CD4-positive, alpha-beta T cell treated with Interleukin-4 for 1 hour (primary cell): Measurements from ENCODE around the gene LDLRAD4.

ENCODE experiments used
- DNase-seq, 2 donors: peaks; one replicate each; pipeline ENCODE4 v3.0.0-alpha.2; 2020 to 2022

LDLRAD4 gene

DNA sequence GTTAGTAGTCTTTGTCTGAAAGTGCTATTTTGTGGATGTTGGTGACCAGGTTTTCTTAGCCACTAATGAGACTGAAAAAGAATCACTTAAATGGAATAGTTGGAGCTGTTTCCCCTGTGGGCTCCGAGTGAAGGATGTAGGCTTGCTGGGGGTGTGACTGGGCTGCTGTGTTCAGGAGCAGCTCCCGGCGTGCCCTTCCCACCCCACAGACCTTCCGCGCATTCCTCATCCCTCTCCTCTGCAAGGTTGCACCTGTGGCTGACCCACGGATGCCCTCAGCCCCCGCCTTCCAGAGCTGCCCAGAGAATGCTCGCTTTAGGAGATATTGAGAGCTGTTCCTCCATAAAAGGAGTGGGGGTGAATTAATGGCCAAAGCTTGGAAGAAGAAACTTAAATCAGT is 174.3 kb downstream of the LDLRAD4 start:
- DNase-seq, result no peak

DNA sequence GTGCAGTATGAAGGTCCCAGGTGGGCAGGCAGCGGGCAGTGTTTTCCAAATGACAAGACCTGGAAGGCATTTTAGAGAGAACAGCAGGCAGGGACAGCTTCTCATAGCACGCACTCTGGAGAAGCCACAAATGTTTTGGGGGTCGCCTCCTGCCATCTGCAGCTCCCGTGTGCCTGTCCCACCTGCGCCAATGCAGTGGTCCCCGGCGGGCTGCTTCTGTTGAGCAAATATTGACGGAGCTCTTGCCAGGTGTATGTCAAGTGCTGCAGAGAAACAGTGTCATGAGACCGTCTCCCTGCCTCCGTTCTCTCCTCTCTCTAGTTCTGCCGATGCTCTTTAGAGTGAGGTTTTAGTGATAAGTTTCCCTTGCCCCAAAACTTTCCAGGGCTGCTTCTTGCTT is 174.8 kb downstream of the LDLRAD4 start:
- no peak for DNase-seq

DNA sequence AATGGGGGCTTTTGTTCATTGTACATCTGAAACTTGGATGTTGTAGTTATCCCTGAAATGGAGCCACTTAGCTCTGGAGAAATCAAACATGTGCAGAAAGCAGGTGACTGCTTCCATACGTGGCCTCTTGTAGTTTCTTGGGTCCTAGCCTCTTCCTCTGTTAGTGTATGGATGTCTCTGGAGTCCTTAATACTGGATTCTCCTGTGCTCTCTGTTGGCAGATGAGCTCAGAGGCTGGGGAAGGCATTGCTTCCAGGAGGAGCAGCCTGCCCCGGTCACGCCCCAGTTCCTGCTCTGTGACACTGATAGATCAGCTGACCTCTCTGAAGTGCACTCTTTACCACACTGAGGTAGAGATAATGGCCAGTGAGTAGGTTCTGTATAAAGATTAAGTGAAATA is 176.2 kb downstream of the LDLRAD4 start:
- no peak for DNase-seq

DNA sequence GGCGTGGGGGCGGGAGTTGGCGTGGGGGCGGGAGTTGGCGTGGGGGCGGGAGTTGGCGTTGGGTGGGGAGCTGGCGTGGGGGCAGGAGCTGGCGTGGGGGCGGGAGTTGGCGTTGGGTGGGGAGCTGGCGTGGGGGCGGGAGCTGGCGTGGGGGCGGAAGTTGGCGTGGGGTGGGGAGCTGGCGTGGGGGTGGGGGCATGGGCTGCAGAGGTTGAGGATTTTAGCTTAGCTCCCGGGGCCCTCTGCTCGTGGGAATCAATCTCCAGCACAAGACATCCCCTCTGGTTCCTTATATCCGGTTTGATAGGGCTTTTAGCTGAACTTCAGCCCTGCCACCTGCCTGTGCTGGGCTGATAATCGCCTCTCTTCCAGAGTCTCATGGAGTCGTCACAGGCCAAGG is 177.0 kb downstream of the LDLRAD4 start:
- no peak for DNase-seq

DNA sequence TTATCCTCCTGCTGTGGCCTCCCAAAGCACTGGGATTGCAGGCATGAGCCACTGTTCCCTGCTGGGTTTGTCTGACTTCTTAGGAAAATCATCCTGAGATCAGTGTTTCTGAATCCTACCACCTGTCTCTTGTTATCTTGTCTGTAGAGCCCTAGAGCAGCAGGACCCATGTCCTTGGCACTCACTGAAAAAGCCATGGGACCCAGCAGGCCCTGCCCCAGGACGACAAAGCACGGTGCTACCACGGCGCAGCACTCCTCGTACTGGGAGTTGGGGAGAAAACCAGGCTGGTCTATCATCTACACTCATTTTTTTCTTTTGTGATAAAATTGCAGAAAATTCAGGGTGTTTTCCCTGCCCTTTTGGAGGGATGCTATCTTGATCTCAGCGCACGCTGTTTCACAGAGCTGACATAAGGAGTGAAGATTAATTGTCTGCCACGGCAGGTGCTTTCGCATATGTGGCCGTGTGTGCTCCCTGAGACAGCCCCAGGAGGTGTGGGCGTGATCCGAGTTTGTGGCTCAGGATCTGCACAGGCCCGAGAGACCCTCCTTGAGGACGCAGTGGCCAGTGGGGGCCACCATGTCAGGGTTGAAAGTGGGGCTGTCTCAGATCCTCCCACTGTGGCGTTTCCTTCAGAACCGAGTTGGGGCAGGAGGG is 179.1 kb downstream of the LDLRAD4 start:
- no peak for DNase-seq

- no peak for DNase-seq
Observed at GRCh38 chr18:13398631-13399030, 180.1 kb downstream of the LDLRAD4 start.

GRCh38 chr18:13399511-13399910 is 181.0 kb downstream of the LDLRAD4 start:
- DNase-seq, result no peak

DNA sequence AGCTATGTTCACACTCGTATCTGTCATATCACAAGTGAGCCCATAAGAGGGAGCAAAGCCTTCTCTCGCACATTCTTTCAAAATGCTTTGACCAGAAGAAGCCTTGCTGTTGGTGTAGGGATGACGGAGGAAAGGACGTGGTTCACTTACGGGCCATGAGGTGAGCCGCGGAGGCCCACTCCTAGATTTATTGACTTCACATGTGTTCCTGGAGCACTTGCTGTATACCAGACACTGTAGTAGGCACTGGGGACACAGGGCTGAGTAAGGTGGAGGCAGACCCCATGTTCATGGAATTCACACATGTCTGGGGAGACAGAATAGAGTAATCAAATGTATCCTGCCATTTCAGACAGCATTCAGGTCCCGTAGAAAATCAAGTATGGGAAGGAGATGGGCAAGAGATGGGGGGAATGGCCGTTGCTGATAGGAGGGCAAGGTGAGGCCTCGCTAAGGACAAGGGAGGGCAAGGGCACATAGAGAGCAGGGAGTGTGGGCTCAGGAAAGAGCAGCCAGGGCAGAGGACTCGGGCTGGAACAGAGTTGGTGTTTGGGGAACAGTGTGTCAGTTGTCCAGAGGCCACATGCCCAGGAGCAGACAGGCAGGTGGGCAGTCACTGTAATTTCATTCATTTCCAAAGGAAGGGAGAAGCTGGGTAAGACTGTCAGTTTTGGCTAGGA is 182.2 kb downstream of the LDLRAD4 start:
- DNase-seq, result no peak

DNA sequence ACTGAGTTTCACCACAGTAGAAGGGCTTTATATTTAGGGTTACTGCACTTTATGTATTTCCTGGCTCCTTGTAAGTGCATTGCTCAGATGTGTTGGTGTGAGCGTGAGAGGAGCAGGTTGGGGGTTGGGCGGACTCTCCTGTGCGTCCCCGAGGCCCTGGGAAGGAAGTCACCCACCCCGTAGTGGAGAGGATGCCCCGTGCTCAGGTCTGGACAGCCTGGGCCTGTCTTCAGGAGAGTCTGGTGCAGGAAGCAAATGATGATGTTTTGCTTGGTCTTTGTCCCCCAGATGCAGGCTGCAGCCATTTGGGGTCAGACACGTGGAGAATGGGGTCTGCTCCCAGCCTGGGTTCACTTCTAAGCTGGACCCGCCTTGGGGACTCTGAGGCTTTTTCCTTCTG is 182.8 kb downstream of the LDLRAD4 start:
- no peak for DNase-seq

DNA sequence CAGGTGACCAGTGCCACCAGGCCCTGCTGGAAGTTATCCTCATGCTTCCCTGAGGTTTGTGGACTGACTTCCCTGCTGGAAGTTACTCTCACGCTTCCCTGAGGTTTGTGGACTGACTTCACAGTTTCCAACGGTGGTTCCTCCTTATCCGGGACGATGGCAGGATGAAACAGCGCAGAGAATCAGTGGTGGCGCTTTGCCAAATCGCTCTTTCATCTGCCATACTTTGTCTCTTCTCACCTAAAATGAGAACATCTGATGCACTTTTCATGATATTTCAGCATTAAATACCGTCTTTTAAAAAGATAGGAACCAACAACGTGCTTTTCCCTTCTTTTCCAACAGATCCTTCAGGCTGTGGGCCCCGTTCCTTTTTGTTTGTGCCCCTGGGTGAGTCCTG is 183.3 kb downstream of the LDLRAD4 start:
- DNase-seq, result no peak

DNA sequence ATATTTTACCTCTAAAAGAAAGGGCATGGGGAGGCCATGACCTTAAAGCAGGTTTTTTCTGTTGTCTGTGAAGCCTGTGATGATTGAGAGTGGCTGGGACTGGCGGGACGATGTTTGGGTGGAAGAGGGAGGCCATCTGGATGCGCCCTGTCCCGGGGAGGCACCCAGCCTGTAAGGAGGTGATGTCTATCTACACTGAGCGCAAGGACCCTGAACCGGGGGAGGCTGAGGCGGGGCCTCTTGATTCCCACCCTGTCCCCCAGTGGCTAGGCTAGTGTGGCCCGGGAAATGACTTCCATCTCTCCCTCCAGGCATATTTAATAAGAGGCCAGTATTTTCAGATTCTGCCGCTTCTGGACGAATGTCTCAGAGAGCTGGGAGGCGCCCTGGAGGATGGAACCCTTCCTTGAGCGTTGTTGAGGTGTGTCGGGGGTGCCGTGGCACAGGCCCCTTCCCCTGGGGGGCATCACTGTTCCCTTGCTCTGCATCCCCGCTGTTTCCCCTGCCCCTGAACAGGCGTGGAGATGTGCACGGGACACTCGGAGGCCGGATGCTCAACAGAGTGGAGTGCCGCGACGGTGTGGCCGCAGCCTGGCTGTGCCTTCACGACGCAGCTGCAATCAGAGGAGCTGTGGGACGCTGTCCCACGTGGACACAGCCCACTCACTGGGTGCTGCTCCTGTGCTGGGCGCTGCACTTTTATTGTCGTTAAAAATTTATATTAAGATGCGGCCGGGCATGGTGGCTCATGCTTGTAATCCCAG is 185.4 kb downstream of the LDLRAD4 start:
- no peak for DNase-seq

DNA sequence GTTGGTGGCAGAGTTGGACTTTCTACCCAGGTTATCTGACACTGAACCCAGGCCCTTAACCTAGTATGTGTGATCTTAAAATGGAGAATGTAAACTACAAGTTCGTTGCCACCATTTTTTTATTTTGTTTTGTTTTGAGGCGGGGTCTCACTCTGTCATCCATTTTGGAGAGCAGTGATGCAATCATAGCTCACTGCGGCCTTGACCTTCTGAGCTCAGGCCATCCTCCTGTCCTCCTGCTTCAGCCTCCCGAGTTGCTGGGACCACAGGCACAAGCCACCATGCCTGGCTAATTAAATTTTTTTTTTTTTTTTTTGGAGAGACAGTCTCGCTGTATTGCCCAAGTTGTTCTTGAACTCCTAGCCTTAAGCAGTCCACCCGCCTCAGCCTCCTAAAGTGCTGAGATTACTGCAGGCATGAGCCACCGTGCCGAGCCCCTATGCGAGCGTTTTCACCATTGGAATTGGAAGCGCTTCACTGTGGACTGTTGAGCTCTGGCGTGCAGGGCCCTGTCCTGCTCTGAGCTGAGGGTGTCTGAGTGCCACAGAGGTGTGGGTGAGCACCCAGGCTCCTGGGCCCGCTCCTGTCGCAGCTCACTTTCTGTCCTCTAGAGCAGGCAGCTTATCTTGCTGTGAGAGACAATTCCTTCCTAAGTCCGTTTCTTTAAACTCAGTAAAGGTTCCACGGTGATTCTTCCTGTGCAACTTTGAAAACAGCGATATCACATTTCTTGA is 186.9 kb downstream of the LDLRAD4 start:
- DNase-seq, result no peak

DNA sequence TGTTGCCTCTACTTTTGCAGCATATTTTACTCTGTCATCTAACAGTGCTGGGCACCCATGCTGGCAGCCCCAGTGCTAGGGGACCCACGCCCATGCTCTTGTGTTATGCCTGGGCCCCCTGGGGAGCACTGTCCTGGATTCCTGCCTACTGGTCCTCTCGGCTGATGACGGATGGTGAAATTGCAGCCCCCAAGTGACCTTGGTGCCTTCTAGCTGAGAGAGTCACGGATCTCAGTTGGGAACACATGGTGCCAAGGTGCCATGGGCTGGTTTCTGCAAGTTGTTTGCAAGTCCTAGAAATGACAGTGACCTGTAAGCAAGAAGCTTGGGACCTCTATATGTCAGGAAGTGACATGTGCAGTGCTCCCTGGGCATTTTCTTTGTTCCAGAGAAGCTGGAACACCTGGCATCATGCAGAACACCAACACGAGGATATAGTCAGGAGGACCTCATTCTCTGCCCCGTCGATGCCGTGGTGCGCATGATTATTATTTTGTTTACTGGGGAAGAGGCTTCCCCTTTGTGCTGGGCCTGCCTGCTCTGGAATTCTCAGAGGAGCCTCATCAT is 187.6 kb downstream of the LDLRAD4 start:
- no peak for DNase-seq

DNA sequence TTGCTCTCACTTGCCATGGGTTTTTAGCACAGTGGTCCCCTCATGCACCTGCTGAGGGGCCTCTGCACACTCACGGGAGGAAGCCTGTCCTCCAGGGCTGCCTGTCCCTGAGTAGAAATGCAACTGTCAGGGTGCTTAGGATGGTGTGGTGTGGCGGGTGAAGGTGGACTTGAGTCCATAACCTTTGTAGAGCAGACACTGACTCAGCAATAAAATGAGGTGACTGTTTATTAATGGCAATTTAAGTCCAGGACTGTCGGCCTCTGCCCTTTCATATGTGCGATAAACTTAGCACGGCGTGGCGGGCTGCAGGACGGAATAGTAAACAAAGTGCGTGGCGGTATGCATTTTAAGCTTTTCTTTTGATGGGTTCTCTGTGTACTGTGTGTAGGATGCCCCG is 188.2 kb downstream of the LDLRAD4 start:
- no peak for DNase-seq

DNA sequence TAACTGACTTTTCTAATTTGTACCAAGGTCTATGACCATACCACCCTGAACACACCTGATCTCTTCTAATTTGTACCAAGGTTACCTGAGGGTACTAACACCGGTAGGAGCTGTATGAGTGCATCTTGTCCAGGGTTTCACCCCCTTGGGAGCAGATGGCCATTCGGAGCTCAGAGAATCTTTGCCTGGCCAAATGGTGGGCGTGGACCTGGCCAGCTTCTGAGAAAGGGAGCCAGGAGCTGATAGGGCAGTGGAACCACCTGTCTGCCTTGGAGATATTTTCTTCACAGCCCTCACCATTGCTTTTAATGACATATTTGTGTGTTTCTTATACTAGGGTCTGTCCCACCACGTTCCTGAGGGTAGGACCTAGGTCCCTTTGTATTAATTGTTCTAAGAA is 188.9 kb downstream of the LDLRAD4 start:
- DNase-seq, result no peak

- DNase-seq, result no peak
Observed at GRCh38 chr18:13409026-13409425, 190.5 kb downstream of the LDLRAD4 start.

DNA sequence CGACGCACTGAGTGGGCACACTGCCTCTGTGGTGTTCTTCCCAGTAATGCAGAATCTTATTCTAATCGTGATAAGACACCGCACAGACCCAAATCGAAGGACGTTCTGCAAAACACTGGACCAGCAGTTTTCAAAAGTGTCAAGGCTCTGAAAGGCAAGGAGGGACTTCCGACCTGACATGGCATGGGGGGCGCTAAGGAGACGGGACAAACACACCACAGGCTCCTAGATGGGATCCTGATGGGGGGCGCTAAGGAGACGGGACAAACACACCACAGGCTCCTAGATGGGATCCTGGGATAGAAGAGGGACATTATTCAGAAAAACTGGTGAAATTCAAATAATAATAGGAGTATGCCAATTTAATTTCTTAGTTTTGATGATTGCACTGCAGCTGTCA is 191.4 kb downstream of the LDLRAD4 start:
- no peak for DNase-seq

- DNase-seq, result no peak
Observed at GRCh38 chr18:13410471-13410870, 191.9 kb downstream of the LDLRAD4 start.

DNA sequence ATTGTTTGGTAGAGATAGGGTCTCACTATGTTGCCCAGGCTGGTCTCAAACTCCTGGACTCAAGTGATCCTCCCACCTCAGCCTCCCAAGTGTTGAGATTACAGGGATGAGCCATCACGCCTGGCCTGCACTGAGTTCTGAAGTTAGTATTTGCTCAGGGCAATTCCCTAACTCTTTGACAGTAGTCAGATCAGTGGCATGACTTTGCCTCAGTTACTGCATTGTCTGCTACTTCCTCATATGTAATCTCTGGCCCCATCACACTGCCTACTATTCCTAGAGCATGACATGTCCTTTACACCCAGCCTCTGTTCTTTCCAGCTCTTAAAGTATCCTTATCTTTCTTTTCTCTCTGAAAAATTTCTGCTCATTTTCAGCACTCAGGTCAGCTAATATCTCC is 193.5 kb downstream of the LDLRAD4 start:
- no peak for DNase-seq

DNA sequence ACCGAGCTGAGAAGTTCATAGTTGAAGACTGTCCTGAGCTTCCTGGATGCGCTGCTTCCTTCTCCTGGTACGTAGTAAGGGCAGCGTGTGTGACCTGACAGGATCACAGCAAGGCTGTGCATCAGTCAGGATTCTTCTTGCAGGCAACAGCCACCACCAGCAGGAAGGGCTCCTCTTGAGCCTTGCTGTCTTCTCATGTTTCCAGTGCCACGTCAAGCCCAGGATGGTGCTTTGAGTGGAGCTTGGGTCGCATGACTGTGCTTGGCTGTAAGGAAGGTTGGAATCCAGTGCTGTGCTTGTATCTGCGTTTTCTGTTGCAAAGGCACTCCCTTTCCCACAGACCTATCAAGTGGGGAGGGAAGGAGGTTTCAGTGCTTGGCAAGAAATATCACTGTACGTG is 194.3 kb downstream of the LDLRAD4 start:
- DNase-seq, result no peak

GRCh38 chr18:13414102-13414501 is 195.5 kb downstream of the LDLRAD4 start:
- DNase-seq, result no peak

DNA sequence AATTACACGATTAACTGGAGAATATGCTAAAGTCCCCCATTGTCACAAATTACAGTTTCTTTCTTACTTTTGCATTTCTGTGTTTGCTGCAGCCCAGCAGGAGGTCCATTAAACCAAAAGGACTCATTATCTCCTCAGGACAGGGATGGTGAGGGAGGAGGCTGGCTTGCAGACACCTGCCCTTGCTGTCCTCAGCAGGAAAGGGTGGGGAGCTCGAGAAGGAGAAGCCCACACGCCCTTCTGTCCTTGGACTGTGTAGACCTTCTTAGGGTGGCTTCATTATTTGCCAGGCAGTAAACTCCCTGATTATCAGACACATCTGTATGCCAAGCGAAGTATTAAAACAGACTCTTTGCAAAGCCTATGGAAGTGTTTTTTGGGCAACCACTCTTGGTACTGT is 196.0 kb downstream of the LDLRAD4 start:
- DNase-seq, result no peak

GRCh38 chr18:13415736-13416135 is 197.2 kb downstream of the LDLRAD4 start:
- no peak for DNase-seq
